Tibial nerve (tissue), 4 donors: ENCODE results near the gene FBXW9. TPM values are rescaled to one million over a fixed set of nuclear protein-coding genes. Genes with fewer than 3 reads are reported as not detected.
"Not testable (repeated sequence)": the region's sequence is repeated elsewhere in the genome, so short reads cannot be mapped to it uniquely, and the experiment has no call there.

ENCODE experiments used
- DNase-seq, 2 donors: peaks; one replicate each; pipeline ENCODE4 v3.0.0-alpha.2; 2019; ENCODE audit warnings: low spot score in 2 of 2
- H3K27ac ChIP-seq, 4 donors: fragments of 200-600 bp; sonication (generic) in 3 of 4; one replicate each; pipeline ENCODE4 v1.5.1; 2017 to 2019; ENCODE audit warnings: mild to moderate bottlenecking in 1 of 4
- H3K27me3 ChIP-seq, 2 donors: fragments of 200-600 bp; sonication (generic) in 1 of 2; one replicate each; pipeline versions ENCODE4 v1.5.1 to v1.6.0; 2017 to 2019
- H3K36me3 ChIP-seq, 3 donors: fragments of 200-600 bp; sonication (generic); one replicate each; pipeline ENCODE4 v1.5.1; 2018 to 2019
- H3K4me1 ChIP-seq, 4 donors: fragments of 200-600 bp; sonication (generic) in 3 of 4; one replicate each; pipeline ENCODE4 v1.5.1; 2017 to 2019
- H3K4me3 ChIP-seq, 4 donors: fragments of 200-600 bp; sonication (generic) in 3 of 4; one replicate each; pipeline ENCODE4 v1.5.1; 2017 to 2019; ENCODE audit warnings: mild to moderate bottlenecking in 1 of 4, moderate library complexity in 1 of 4
- H3K9me3 ChIP-seq, 4 donors: fragments of 200-600 bp; sonication (generic) in 3 of 4; one replicate each; pipeline ENCODE4 v1.5.1; 2017 to 2019
- EP300 ChIP-seq, 2 donors: sonication (generic); formaldehyde crosslinking; IDR thresholded peaks; one replicate each; pipeline ENCODE4 v1.6.1; 2017; ENCODE audit warnings: antibody characterized with exemption in 2 of 2, mild to moderate bottlenecking in 1 of 2
- POLR2A ChIP-seq, 2 donors: fragments of 450-650 bp; IDR thresholded peaks; one replicate each; pipeline ENCODE4 v1.6.1; 2017; ENCODE audit warnings: antibody characterized with exemption in 2 of 2, mild to moderate bottlenecking in 2 of 2, moderate library complexity in 2 of 2
- WGBS, 2 donors: methylation state at CpG; one replicate each; pipeline ENCODE4 v1.1.5; 2018; 5-methylcytosine and 5-hydroxymethylcytosine counted together
- total RNA-seq, 4 donors: library from RNA; depleted of rRNA; stranded (reverse); fragments of >200 nt; gene quantifications; one replicate each; pipeline ENCODE4 v1.1.0, GENCODE V29; 2016
- TF ChIP-seq, protein P1 (sequence below), 5 experiments: fragments of 200-600 bp in 3 of 5; fragments of 450-650 bp in 2 of 5; sonication (generic) in 3 of 5; IDR thresholded peaks; one replicate each; pipeline ENCODE4 v1.5.1; 2016 to 2019; ENCODE audit warnings: antibody characterized with exemption in 5 of 5, mild to moderate bottlenecking in 3 of 5, moderate library complexity in 2 of 5

Gene FBXW9
- total RNA-seq, 4 donors from 2014 or later: 1.2 to 7.5 (median 5.7) TPM

DNA sequence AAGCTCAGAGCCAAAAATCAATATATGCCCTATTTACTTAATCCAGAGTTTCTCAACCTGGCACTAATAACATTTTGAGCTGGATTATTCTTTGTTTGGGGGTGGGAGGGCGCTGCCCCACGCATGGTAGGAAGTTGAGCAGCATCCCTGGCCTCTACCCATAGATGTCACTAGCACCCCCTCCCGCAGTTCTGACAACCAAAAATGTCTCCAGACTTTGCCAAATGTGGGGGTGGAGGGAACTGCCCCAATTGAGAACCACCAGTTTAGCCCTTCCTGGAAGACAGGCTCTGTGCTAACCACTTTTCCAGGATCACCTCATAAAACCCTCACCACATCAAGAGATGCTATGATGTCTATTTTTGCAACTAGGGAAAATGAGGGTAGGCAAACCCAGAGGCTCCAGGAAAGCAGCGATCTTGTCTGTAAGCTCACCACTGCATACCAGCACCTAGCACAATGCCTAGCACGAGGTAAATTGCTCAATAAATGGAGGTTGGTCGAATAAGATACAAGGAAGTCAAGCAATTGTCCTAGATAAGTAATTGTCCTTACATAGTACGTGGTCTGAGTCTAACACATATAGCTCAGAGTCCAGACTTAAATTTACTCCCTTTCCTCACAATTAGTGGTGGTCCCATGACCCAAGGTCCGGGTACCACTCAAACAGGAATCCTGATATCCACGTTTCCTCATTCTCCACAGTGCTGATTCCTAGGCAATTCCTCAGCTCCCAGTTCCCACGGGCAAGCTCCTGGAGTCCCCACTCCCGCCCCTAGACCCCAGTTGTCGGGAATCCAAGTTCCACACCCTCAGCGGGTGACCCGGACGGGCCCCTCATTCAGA, 37.2 kb upstream of the FBXW9 start:
- H3K36me3 ChIP-seq: peaks cover 0 to 33% (median 0%) of the 10 kb centered on the region in 3 donors
- DNase-seq: no peak
- no peak for TF ChIP-seq EP300 (IDR thresholded peaks at IDR 0.05)
- TF ChIP-seq, protein P1, sequence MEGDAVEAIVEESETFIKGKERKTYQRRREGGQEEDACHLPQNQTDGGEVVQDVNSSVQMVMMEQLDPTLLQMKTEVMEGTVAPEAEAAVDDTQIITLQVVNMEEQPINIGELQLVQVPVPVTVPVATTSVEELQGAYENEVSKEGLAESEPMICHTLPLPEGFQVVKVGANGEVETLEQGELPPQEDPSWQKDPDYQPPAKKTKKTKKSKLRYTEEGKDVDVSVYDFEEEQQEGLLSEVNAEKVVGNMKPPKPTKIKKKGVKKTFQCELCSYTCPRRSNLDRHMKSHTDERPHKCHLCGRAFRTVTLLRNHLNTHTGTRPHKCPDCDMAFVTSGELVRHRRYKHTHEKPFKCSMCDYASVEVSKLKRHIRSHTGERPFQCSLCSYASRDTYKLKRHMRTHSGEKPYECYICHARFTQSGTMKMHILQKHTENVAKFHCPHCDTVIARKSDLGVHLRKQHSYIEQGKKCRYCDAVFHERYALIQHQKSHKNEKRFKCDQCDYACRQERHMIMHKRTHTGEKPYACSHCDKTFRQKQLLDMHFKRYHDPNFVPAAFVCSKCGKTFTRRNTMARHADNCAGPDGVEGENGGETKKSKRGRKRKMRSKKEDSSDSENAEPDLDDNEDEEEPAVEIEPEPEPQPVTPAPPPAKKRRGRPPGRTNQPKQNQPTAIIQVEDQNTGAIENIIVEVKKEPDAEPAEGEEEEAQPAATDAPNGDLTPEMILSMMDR (IDR thresholded peaks at IDR 0.05): no peak
- WGBS, 2 donors: 1 to 4% methylated on average over 11 to 15 of the region's 15 CpGs
- H3K9me3 ChIP-seq: no peaks in the 10 kb centered on the region
- peak overlapping the region; percentile 47 to 100 (median 88) for H3K4me3 ChIP-seq
- no peaks in the 10 kb centered on the region for H3K27me3 ChIP-seq
- H3K27ac ChIP-seq: peak overlapping the region; percentile 74 to 98 (median 94)
- H3K4me1 ChIP-seq: peaks cover 0 to 64% (median 34%) of the 10 kb centered on the region in 4 donors

DNA sequence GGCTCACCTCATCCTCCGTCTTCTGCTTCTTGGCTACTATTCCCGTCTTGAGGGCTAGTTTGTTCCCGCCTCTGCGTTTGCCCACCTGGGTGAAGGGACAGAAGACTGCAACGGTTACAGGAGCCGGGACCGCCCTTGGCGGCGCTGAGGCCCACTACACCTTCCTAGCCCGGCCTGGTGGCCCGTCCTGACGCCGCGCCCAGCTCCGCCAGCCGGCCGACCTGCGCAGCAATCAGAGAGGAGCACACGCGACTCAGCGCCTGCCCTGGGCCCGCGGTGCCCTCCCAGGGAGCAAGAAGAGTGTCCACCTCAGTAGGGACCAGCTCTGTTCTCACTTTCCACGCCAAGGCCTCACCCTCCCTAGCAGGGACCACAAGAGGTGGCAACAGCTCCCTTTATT, 34.9 kb upstream of the FBXW9 start:
- WGBS, 2 donors: 89 to 93% methylated on average over 24 of the region's 24 CpGs
- H3K4me3 ChIP-seq: no peak overlapping the region
- DNase-seq: no peak
- peaks cover 0 to 49% (median 22%) of the 10 kb centered on the region in 4 donors for H3K4me1 ChIP-seq
- no peaks in the 10 kb centered on the region for H3K27me3 ChIP-seq
- TF ChIP-seq, protein P1 (IDR thresholded peaks at IDR 0.05): no peak
- no peak for TF ChIP-seq EP300 (IDR thresholded peaks at IDR 0.05)
- no peak for TF ChIP-seq POLR2A (IDR thresholded peaks at IDR 0.05)
- H3K9me3 ChIP-seq: no peaks in the 10 kb centered on the region
- H3K27ac ChIP-seq: no peak overlapping the region
- peaks cover 0 to 51% (median 0%) of the 10 kb centered on the region in 3 donors for H3K36me3 ChIP-seq

DNA sequence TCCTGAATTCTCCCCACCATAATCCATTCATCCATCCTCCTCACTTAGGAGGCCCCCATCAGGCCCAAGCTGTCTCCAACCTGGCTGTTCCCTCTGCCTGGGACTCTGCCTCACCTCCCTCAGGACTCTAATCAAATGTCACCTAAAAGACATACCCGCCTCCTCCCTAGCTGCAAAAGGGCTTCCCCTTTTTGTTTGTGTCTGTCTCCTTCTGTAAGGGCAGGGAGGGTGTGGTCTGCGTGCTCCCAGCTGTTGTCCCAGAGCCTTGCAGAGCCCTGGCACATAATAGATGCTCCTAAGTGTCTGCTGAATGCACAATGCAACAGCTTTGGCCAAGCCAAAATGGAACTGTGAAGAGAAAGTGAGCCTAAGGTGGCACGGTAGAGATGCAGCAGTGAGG, 33.6 kb upstream of the FBXW9 start:
- TF ChIP-seq POLR2A (IDR thresholded peaks at IDR 0.05): no peak
- TF ChIP-seq, protein P1 (IDR thresholded peaks at IDR 0.05): no peak
- WGBS, 2 donors: 79 to 80% methylated on average over 3 of the region's 3 CpGs
- peaks cover 0 to 51% (median 0%) of the 10 kb centered on the region in 3 donors for H3K36me3 ChIP-seq
- no peaks in the 10 kb centered on the region for H3K27me3 ChIP-seq
- H3K9me3 ChIP-seq: no peaks in the 10 kb centered on the region
- no peak for DNase-seq
- peaks cover 0 to 39% (median 19%) of the 10 kb centered on the region in 4 donors for H3K4me1 ChIP-seq
- no peak overlapping the region for H3K4me3 ChIP-seq
- H3K27ac ChIP-seq: no peak overlapping the region

DNA sequence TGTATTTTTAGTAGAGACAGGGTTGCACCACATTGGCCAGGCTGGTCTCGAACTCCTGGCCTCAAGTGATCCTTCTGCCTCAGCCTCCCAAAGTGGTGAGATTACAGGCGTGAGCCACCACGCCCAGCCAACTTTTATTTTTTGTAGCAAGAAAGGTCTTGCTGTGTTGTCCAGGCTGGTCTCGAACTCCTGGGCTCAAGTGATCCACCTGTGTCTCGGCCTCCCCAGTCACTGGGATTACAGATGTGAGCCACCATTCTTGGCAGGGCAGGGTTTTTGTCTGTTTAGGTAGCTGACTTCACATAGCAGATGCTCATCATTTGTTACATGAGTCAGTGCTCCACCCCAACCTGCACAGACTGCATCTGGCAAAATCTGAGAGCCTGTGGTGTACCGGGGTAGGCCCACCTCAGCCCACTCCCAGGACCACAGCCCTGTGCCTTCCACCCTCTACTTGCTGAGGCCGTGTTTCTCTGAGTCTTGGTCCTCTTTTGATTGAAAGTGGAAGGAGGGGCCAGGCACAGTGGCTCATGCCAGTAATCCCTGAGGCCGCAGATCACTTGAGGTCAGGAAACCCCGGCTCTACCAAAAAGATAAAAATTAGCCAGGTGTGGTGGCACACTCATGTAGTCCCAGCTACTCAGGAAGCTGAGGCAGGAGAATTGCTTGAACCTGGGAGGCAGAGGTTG, 31.5 kb upstream of the FBXW9 start:
- no peak overlapping the region for H3K27ac ChIP-seq
- DNase-seq: no peak
- H3K36me3 ChIP-seq: peaks cover 0 to 51% (median 0%) of the 10 kb centered on the region in 3 donors
- TF ChIP-seq, protein P1 (IDR thresholded peaks at IDR 0.05): no peak
- TF ChIP-seq EP300 (IDR thresholded peaks at IDR 0.05) (no peak), POLR2A (IDR thresholded peaks at IDR 0.05) (no peak)
- no peak overlapping the region for H3K4me3 ChIP-seq
- no peaks in the 10 kb centered on the region for H3K27me3 ChIP-seq
- H3K9me3 ChIP-seq: no peaks in the 10 kb centered on the region
- peaks cover 0 to 46% (median 23%) of the 10 kb centered on the region in 4 donors for H3K4me1 ChIP-seq
- 97% methylated on average over 9 of the region's 9 CpGs for WGBS, 2 donors

DNA sequence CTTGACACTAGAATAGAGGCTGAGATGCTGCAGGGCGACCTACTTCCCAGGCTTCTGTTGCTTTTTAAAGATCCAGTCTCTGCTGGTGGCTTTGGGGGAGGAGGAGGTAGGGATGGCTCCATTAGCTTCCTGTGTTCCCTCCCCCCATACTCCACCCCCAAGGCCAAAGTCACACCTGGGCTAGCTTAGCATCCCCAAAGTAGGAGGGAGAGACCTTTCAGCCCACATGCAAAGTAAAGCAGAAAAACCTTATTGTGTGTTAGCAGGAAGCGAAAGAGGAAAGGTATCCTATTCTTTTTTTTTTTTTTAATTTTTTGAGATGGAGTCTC, 30.5 kb upstream of the FBXW9 start:
- peaks cover 0 to 51% (median 0%) of the 10 kb centered on the region in 3 donors for H3K36me3 ChIP-seq
- no peak for TF ChIP-seq POLR2A (IDR thresholded peaks at IDR 0.05)
- 85 to 98% methylated on average over 2 of the region's 2 CpGs for WGBS, 2 donors
- H3K27me3 ChIP-seq: no peaks in the 10 kb centered on the region
- H3K4me1 ChIP-seq: peaks cover 0 to 39% (median 16%) of the 10 kb centered on the region in 4 donors
- H3K9me3 ChIP-seq: no peaks in the 10 kb centered on the region
- no peak for DNase-seq
- no peak overlapping the region for H3K27ac ChIP-seq
- H3K4me3 ChIP-seq: no peak overlapping the region

DNA sequence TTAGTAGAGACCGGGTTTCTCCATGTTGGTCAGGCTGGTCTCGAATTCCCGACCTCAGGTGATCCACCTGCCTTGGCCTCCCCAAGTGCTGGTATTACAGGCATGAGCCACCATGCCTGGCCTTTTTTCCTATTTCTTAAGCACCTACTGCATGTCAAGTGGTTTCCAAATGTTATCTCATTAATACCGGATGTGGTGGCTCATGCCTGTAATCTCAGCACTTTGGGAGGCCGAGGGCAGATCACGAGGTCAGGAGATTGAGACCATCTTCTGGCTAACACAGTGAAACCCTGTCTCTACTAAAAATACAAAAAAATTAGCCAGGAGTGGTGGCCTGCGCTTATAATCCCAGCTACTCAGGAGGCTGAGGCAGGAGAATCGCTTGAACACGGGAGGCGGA, 29.2 kb upstream of the FBXW9 start:
- H3K4me1 ChIP-seq: peaks cover 0 to 36% (median 23%) of the 10 kb centered on the region in 4 donors
- H3K36me3 ChIP-seq: peaks cover 0 to 39% (median 0%) of the 10 kb centered on the region in 3 donors
- not testable (repeated sequence) for H3K27me3 ChIP-seq, H3K9me3 ChIP-seq, H3K27ac ChIP-seq, DNase-seq, H3K4me3 ChIP-seq
- 91 to 96% methylated on average over 10 of the region's 10 CpGs for WGBS, 2 donors
